ENCODE measurements around the gene C4orf50. TPM values are rescaled to one million over a fixed set of nuclear protein-coding genes. Genes with fewer than 3 reads are reported as not detected.

C4orf50 gene
- polyA plus RNA-seq, 4 donors, result 0.04 to 0.49 TPM; not detected in 2

Other genes starting within 250 kb of the C4orf50 start
- gene CRMP1, start 125.3 kb downstream of the C4orf50 start, polyA plus RNA-seq, result 1 to 10 TPM in 3 of 4 donors, under 1 TPM in 1; 0.22 to 9.1 (median 3.9) TPM
- gene JAKMIP1, start 182.1 kb upstream of the C4orf50 start, polyA plus RNA-seq, result 1 to 10 TPM in 2 of 4 donors, under 1 TPM in 2; 0.25 to 1.8 (median 1.0) TPM